NT2/D1 (cell line): Measurements from ENCODE around the gene GMPR.
"Not testable (repeated sequence)": the region's sequence is repeated elsewhere in the genome, so short reads cannot be mapped to it uniquely, and the experiment has no call there.

Experiments
- DNase-seq: peaks from one replicate; pipeline ENCODE4 v3.0.0-alpha.2; 2011; ENCODE audit warnings: low read depth, low spot score
- H3K27me3 ChIP-seq: 2 replicates; pipeline ENCODE4 v1.6.0; 2011; ENCODE audit warnings: mild to moderate bottlenecking; ENCODE audit not compliant: insufficient read length, insufficient read depth
- H3K36me3 ChIP-seq: 2 replicates; pipeline ENCODE4 v1.6.1; 2011; ENCODE audit warnings: mild to moderate bottlenecking, low read length, mixed read lengths; ENCODE audit not compliant: insufficient read depth, insufficient read length
- H3K4me1 ChIP-seq: 2 replicates; pipeline ENCODE4 v1.5.1; 2011; ENCODE audit not compliant: insufficient read depth, insufficient read length
- H3K4me3 ChIP-seq: 2 replicates; pipeline ENCODE4 v1.5.1; 2011; ENCODE audit warnings: low read depth; ENCODE audit not compliant: insufficient read length
- H3K9ac ChIP-seq: 2 replicates; pipeline ENCODE4 v1.6.0; 2011; ENCODE audit warnings: low read depth; ENCODE audit not compliant: insufficient read length
- H3K9me3 ChIP-seq: 2 replicates; pipeline ENCODE4 v1.5.1; 2011; ENCODE audit warnings: mild to moderate bottlenecking, low read length; ENCODE audit not compliant: insufficient read depth
- SUZ12 ChIP-seq: IDR thresholded peaks from 2 replicates; pipeline ENCODE4 v1.6.1; 2011; ENCODE audit not compliant: insufficient read length, insufficient read depth; ENCODE audit errors: extremely low read depth
- YY1 ChIP-seq: IDR thresholded peaks from 2 replicates; pipeline ENCODE4 v1.6.1; 2011; ENCODE audit not compliant: insufficient read length, insufficient read depth
- ZNF274 ChIP-seq: IDR thresholded peaks from 2 replicates; pipeline ENCODE4 v1.6.1; 2011; ENCODE audit warnings: mild to moderate bottlenecking, low read depth, low read length

The GMPR gene

DNA sequence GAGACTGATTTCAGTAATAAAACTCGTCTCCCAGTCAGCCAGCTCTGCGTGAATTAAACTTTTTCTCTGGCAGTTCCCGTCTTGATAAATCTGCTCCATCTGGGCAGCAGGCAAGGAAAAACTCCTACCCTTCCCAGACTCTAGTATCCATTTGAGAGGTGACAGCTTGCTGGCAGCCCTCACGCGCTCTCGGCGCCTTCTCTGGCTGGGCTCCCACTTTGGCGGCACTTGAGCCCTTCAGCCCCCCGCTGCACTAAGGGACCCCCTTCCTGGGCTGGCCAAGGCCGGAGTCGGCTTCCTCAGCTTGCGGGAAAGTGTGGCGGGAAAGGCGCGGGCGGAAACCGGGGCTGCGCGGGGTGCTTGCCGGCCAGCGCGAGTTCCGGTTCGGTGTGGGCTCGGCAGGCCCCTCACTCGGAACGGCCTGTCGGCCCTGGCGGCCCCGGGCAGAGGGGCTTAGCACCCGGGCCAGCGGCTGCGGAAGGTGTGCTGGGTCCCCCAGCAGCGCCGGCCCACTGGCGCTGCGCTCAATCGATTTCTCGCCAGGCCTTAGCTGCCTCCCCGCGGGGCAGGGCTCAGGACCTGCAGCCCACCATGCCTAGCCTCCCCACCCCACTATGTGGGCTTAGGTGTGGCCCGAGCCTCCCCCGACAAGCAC, 21.8 kb upstream of the GMPR start:
- TF ChIP-seq ZNF274 (no peak), YY1 (no peak), SUZ12 (no peak)
- Histone ChIP-seq H3K9me3 (no peaks in the 10 kb centered on the region), H3K36me3 (no peaks in the 10 kb centered on the region), H3K27me3 (no peaks in the 10 kb centered on the region), H3K9ac (no peak overlapping the region), H3K4me1 (no peaks in the 10 kb centered on the region), H3K4me3 (no peak overlapping the region)
- no peak for DNase-seq

DNA sequence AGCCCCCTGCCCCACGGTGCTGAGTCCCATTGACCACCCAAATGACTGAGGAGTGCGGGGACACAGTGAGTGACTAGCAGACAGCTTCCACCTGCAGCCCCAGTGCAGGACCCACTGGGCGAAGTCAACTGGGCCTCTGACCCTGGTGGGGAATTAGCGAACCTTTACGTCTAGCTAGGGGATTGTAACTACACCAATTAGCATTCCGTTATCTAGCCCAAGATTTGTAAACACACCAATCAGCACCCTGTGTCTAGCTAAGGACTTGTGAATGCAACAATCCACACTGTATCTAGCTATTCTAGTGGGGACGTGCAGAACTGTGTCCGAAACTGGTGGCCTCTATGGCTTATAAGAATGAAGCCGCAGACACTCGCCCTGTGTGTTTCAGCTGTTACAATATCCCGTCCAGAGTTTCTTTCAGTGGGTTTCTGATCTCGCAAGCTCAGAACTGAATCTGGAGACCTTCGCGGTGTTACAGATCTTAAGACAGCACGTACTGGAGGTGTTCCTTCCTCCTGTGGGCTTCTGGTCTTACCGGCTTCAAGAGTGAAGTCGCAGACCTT, 21.1 kb upstream of the GMPR start:
- no peaks in the 10 kb centered on the region for H3K27me3 ChIP-seq
- no peaks in the 10 kb centered on the region for H3K4me1 ChIP-seq
- no peaks in the 10 kb centered on the region for H3K36me3 ChIP-seq
- H3K9ac ChIP-seq, result no peak overlapping the region
- TF ChIP-seq ZNF274, result no peak
- no peak for TF ChIP-seq YY1
- no peak for TF ChIP-seq SUZ12
- no peak overlapping the region for H3K4me3 ChIP-seq
- no peak for DNase-seq
- no peaks in the 10 kb centered on the region for H3K9me3 ChIP-seq

DNA sequence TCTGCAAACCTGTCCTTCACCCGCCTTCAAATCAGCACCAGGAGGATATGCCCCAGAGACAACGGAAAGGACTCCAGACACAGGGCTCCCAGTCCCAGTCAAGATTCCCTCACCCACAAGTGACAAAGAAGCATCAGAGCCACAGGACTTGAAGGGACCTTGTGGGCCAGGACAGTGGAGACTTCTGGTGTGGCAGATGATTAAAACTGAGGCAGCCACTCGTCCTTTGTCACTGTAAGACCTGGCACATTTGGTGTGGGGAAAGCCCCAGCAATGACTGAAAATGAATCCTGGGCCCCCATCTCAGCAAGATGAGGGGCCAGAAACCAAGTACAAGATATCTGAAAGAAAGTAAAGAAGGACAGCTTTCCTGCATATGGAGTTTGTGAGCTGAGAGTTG, 15.6 kb upstream of the GMPR start:
- Histone ChIP-seq H3K27me3 (no peaks in the 10 kb centered on the region), H3K9ac (no peak overlapping the region), H3K9me3 (no peaks in the 10 kb centered on the region), H3K4me1 (no peaks in the 10 kb centered on the region), H3K4me3 (no peak overlapping the region), H3K36me3 (no peaks in the 10 kb centered on the region)
- TF ChIP-seq SUZ12 (no peak), ZNF274 (no peak), YY1 (no peak)
- no peak for DNase-seq

DNA sequence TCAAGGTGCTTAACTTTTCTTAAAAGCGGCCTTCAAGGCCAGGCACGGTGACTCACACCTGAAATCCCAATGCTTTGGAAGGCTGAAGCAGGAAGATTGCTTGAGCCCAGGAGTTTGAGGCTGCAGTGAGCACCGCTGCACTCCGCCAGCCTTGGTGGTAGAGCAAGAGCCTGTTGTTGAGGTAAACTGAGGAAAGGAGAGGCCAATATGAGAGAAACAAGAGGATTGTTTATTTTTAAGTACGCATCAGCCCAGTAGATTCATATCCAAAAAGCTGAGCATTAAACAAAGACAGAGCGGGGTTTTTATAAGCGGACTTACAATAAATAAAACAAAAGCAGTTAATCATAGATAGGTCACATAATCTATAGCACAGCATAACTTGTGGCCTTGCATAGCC, 15.0 kb upstream of the GMPR start:
- TF ChIP-seq SUZ12, result no peak
- Histone ChIP-seq H3K27me3 (no peaks in the 10 kb centered on the region), H3K4me3 (no peak overlapping the region), H3K9me3 (no peaks in the 10 kb centered on the region), H3K4me1 (no peaks in the 10 kb centered on the region), H3K36me3 (no peaks in the 10 kb centered on the region), H3K9ac (no peak overlapping the region)
- no peak for DNase-seq

DNA sequence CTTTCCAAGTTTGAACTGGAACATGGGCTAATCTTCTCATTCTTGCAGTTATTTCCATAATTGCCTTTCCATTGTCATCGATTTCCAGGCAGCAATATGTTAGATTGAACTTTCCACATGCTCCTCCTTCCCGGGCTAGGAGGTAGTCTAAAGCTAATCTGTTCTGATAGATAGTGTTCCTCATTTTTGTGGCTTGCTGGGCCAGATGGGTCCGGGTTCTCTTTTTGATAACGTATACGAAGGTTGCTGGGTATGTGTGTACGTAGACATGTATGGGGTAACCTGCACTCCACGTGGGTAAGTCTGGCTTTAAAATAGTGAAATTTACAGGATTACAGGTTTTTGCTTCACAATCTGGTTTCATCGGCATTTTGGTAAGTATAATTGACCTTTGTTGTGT, 14.0 kb upstream of the GMPR start:
- no peak overlapping the region for H3K4me3 ChIP-seq
- H3K9ac ChIP-seq, result no peak overlapping the region
- no peaks in the 10 kb centered on the region for H3K9me3 ChIP-seq
- TF ChIP-seq YY1 (no peak), SUZ12 (no peak), ZNF274 (no peak)
- no peak for DNase-seq
- no peaks in the 10 kb centered on the region for H3K27me3 ChIP-seq
- H3K4me1 ChIP-seq, result no peaks in the 10 kb centered on the region
- H3K36me3 ChIP-seq, result no peaks in the 10 kb centered on the region

DNA sequence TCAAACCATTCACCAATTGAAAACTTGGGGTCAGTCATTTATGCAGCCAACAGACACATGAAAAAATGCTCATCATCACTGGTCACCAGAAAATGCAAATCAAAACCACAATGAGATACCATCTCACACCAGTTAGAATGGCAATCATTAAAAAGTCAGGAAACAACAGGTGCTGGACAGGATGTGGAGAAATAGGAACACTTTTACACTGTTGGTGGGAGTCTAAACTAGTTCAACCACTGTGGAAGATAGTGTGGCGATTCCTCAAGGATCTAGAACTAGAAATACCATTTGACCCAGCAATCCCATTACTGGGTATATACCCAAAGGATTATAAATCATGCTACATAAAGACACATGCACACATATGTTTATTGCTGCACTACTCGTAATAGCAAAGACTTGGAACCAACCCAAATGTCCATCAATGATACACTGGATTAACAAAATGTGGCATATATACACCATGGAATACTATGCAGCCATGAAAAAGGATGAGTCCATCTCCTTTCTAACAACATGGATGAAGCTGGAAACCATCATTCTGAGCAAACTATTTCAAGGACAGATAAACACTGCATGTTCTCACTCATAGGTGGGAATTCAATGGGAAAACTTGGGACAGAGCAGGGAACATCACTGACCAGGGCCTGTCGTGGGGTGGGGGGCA, 13.2 kb upstream of the GMPR start:
- not testable (repeated sequence) for H3K27me3 ChIP-seq, H3K9ac ChIP-seq, H3K9me3 ChIP-seq, DNase-seq, H3K4me1 ChIP-seq, H3K4me3 ChIP-seq, H3K36me3 ChIP-seq

DNA sequence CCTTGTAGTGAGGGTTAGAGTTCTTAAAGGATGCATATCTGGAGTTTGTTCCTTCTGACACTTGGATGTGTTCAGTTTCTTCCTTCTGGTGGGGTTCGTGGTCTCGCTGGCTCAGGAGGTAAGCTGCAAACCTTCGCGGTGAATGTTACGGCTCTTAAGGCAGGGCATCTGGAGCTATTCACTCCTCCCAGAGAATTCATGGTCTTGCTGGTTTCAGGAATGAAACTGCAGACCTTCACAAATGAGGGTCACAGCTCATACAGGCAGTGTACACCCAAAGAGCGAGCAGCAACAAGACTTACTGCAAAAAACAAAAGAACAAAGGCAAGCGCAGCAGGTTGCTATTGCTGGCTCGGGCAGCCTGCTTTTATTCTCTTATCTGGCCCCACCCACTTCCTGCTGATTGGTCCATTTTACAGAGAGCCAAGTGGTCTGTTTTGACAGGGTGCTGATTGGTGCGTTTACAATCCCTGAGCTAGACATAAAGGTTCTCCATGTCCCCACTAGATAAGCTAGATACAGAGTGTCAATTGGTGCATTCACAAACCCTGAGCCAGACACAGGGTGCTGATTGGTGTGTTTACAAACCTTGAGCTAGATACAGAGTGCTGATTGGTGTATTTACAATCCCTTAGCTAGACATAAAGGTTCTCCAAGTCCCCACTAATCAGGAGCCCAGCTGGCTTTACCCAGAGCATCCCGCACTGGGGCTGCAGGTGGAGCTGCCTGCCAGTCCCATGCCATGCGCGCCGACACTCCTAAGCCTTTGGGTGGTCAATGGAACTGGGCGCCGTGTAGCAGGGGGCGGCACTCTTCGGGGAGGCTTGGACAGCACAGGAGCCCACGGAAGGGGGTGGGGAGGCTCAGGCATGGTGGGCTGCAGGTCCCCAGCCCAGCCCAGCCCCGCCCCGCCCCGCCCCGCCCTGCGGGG, 12.0 kb upstream of the GMPR start:
- not testable (repeated sequence) for H3K27me3 ChIP-seq, H3K4me1 ChIP-seq, DNase-seq, H3K9ac ChIP-seq, H3K36me3 ChIP-seq, H3K4me3 ChIP-seq, H3K9me3 ChIP-seq
